ENCODE results near the gene COG1. TPM values are rescaled to one million over a fixed set of nuclear protein-coding genes. Genes with fewer than 3 reads are reported as not detected.

The COG1 gene
- total and polyA plus RNA-seq, 2 of the 8 experiments (the other 6 are each of a cell fraction or from before 2014, with no cell fraction given): 11.0 to 19.5 TPM

- no peak for TF ChIP-seq TAF1 (IDR thresholded peaks at IDR 0.05; ENCODE audit: low read depth, low read length)
- TF ChIP-seq TAF7 (optimal IDR thresholded peaks at IDR 0.05; ENCODE audit: borderline replicate concordance, low read depth, low read length): no peak
- TF ChIP-seq EGR1 (IDR thresholded peaks at IDR 0.05; ENCODE audit: borderline replicate concordance, low read depth, low read length): no peak
- no peak for TF ChIP-seq RAD21 (IDR thresholded peaks at IDR 0.05 in 1 of 2, conservative IDR thresholded peaks at IDR 0.05 in 1 of 2; ENCODE audit: low read depth in 2 of 2, low read length in 2 of 2)
- no peak for TF ChIP-seq TCF12 (IDR thresholded peaks at IDR 0.05; ENCODE audit: low read depth, low read length)
- TF ChIP-seq MAX (IDR thresholded peaks at IDR 0.05): no peak
- TF ChIP-seq USF2 (IDR thresholded peaks at IDR 0.05; ENCODE audit: low read length): no peak
These were observed 16.6 kb downstream of the COG1 start (continued) for GRCh38 chr17:73209436-73209835.
